ENCODE results near the gene ACBD4.

- TF ChIP-seq EZH2phosphoT487 (IDR thresholded peaks at IDR 0.05; ENCODE audit: low read depth, severe bottlenecking, unreplicated experiment) (no peak), CTCF (IDR thresholded peaks at IDR 0.05; ENCODE audit: poor library complexity) (no peak)
Observed at GRCh38 chr17:45172232-45172540, 36.7 kb downstream of the ACBD4 start.
